DMS114 treated with DMSO at 0.1 percent for 48 hours (cell line): Measurements from ENCODE around the gene MX1.

ENCODE experiments used
- DNase-seq: peaks from one replicate; lab custom pipeline; 2025; ENCODE audit not compliant: unreplicated experiment; lab: John Stamatoyannopoulos, UW

MX1 gene

GRCh38 chr21:41429925-41430491 lies 4.0 kb downstream of the MX1 start:
- no peak for DNase-seq

DNA sequence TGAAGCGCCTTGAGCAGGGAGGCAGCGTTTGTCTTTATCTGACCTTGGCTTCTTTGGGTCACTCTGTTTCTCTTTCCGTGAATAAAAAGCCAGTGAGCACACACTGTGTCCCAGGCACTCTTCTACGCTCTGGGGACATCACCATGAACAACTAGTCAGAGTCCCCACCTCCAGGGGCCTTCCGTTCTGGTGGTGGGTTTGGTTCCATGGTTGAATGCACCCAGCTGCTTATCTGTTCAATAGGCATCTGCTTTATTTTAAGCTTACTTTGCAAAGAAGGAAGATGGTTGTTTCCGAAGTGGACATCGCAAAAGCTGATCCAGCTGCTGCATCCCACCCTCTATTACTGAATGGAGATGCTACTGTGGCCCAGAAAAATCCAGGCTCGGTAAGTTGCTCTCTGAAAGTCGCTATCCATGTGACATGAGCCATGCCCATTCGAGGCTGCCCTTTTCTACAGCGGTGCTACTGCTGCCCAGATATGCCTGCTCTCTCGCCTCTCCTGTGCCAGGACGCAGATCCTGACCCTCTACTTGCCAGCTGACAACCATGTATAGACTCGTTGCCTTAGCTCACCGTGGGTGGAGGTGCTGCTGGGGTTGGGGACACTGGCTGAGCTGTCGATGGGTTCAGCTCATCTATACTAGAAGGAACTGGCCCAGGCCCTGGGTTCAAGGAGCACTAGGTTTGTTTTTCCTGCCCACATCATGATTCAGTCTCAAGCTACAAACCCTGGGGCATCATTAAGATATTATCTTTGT lies 5.9 kb downstream of the MX1 start:
- DNase-seq, result no peak

GRCh38 chr21:41432562-41433460 lies 6.8 kb downstream of the MX1 start:
- no peak for DNase-seq

- DNase-seq, result no peak
Measured at GRCh38 chr21:41433566-41433965, 7.5 kb downstream of the MX1 start.

GRCh38 chr21:41435706-41436105 lies 9.7 kb downstream of the MX1 start:
- no peak for DNase-seq

GRCh38 chr21:41437729-41438128 lies 11.7 kb downstream of the MX1 start:
- no peak for DNase-seq

GRCh38 chr21:41438425-41439113 lies 12.5 kb downstream of the MX1 start:
- no peak for DNase-seq

GRCh38 chr21:41439248-41439647 lies 13.2 kb downstream of the MX1 start:
- DNase-seq, result no peak

- no peak for DNase-seq
Measured at GRCh38 chr21:41441546-41441945, 15.5 kb downstream of the MX1 start.

DNA sequence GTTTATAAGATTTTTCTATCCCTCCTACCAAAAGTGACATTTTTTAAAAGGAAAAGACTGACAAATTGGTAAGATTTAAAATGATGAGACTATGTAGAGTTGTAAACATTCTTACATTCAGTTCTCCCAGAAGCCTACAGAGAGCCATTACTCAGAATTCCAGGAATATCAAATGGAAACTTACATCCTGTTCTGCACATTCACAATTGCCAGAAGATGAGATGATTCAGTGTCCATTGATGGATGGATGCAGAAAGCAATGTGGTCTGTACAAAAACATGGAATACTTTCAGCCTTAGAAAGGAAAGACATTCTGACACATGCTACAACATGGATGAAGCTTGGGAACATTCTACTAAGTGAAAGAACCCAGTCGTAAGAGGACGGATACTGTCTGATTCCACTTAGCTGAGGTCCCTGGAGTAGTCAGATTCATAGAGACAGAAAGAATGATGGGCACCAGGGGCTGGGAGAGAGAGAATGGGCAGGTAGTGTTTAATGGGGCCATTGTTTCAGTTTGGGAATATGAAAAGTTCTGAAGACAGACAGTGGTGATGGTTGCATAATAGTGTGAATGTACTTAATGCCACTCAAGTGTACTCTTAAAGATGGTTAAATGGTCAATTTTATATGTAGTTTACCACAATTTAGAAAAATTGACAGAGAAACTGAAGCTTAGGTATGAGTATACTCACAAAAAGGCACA lies 16.6 kb downstream of the MX1 start:
- no peak for DNase-seq

DNA sequence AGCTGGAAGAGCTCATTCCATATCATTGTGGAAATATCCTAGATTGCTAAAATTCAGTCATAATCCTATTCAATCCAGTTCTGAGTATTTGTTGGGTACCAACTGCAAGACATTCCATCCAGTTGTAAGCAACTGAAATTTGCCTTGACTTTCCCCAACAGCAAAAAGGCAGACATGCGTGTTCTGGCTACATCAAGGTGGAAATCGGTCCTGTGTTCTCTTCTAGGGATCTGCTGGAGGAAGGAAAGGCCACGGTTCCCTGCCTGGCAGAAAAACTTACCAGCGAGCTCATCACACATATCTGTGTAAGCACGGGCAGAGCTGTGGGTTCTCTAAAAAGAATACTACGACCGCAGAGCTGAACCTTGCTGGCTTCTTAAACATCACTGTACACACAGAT lies 17.5 kb downstream of the MX1 start:
- no peak for DNase-seq

- DNase-seq, result no peak
Measured at GRCh38 chr21:41444703-41445464, 18.8 kb downstream of the MX1 start.

DNA sequence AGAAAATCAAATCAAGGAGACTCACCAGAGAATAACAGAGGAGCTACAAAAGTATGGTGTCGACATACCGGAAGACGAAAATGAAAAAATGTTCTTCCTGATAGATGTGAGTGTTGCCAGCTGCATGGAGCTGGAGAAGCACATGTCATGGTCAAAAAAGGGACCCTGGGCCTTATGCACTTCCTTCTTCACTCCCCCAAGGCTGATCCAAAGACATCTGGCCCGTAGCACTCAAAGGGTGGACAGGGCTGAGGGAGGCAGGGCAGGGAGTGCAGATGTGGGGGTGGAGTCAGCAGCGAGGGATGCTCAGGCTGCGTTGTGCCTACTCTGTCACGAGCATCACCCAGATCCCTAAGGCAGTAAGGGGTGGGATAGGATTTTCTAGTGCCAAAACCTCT lies 19.4 kb downstream of the MX1 start:
- DNase-seq, result no peak

DNA sequence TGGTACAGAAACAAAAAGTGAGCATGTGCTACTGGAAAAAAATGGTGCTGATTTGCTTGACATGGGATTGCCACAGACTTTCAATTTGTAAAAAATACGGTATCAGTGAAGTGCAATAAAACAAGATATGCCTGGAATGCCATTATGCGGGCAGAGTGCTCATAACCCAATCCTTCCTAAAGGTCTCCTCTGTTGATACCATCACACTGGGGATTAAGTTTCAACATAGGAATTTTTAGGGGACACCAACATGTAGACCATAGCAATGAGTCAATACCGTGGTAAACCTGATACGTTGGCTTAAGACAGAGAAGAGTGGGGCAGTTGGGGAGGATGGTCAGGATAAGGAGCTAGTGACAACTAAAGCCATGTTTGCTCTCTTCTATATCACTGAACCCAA lies 20.5 kb downstream of the MX1 start:
- DNase-seq, result no peak

DNA sequence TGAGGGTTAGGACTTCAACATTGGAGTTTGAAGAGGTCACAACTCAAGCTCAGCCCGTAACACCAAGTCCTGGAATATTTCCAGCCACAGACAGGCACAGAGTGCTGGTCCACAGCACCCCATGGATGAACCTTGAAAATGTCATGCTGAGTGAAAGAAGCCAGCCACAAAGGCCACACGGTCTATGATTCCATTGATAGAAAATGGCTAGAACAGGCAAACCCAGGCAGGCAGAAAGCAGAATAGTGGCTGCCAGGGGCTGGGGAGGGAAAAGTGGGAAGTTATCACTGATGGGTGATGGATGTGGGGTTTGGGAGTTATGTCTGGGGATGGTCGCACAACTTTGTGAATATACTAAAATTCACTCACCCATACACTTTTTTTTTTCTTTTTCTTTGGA lies 21.3 kb downstream of the MX1 start:
- DNase-seq, result no peak

- DNase-seq, result no peak
Measured at GRCh38 chr21:41449613-41450012, 23.6 kb downstream of the MX1 start.

- no peak for DNase-seq
Measured at GRCh38 chr21:41451753-41452676, 26.0 kb downstream of the MX1 start.

GRCh38 chr21:41453198-41453597 lies 27.2 kb downstream of the MX1 start:
- DNase-seq, result no peak

GRCh38 chr21:41453761-41454160 lies 27.7 kb downstream of the MX1 start:
- no peak for DNase-seq
